IMR-90 (cell line): ENCODE results near the gene CERT1. TPM values are rescaled to one million over a fixed set of nuclear protein-coding genes. Genes with fewer than 3 reads are reported as not detected.

Experiments used
- ATAC-seq: fragments of 200-7000 bp; cut with Tn5 transposase; 2 replicates; pipeline ENCODE4 v1.9.1; 2020; ENCODE audit warnings: low read depth, mild to moderate bottlenecking, moderate library complexity
- BruUV-seq: library from RNA; stranded (reverse); fragments of 400-500 nt; replicated peaks from 2 replicates; lab custom pipeline; 2021; lab: Mats Ljungman, UMichigan
- CTCF ChIA-PET: fragments of 300-600 bp; formaldehyde crosslinking; extraction: SDS; loops from one replicate; lab custom pipeline; 2021; ENCODE audit warnings: antibody characterized with exemption; lab: Yijun Ruan, JAX
- POLR2A ChIA-PET: fragments of 300-600 bp; sonication (Branson Sonifier 250); formaldehyde crosslinking; loops from one replicate; lab custom pipeline; 2022; ENCODE audit warnings: antibody characterized with exemption; ENCODE audit not compliant: unreplicated experiment; lab: Charles Lee
- DNase-seq: peaks from one replicate; pipeline ENCODE4 v3.0.0; 2013
- H2AFZ ChIP-seq: replicated peaks from 2 replicates; pipeline ENCODE3; 2013; ENCODE audit warnings: low read length, mild to moderate bottlenecking; ENCODE audit not compliant: poor library complexity
- H2AK5ac ChIP-seq: 2 replicates; pipeline ENCODE4 v1.6.1; 2013; ENCODE audit warnings: low read depth, low read length, inconsistent platforms
- H2AK9ac ChIP-seq: replicated peaks from 2 replicates; pipeline ENCODE3; 2013; ENCODE audit warnings: mild to moderate bottlenecking, low read depth, low read length, moderate library complexity; ENCODE audit not compliant: poor library complexity
- H2BK120ac ChIP-seq: 2 replicates; pipeline ENCODE4 v1.6.1; 2013; ENCODE audit warnings: low read depth, low read length, inconsistent platforms
- H2BK15ac ChIP-seq: 3 replicates; pipeline ENCODE4 v1.6.1; 2013; ENCODE audit warnings: low read depth, low read length, inconsistent platforms
- H2BK20ac ChIP-seq: 2 replicates; pipeline ENCODE4 v1.6.1; 2013; ENCODE audit warnings: low read depth, mild to moderate bottlenecking, inconsistent platforms, low read length, moderate library complexity
- H2BK5ac ChIP-seq: 2 replicates; pipeline ENCODE4 v1.6.1; 2013; ENCODE audit warnings: mild to moderate bottlenecking, low read depth, low read length, inconsistent platforms; ENCODE audit not compliant: poor library complexity, severe bottlenecking
- H3K14ac ChIP-seq: replicated peaks from 2 replicates; pipeline ENCODE4 v1.6.1; 2013; ENCODE audit warnings: low read depth, low read length, inconsistent platforms
- H3K18ac ChIP-seq: 2 replicates; pipeline ENCODE4 v1.6.1; 2013; ENCODE audit warnings: low read depth, low read length, control low read depth
- H3K23ac ChIP-seq: 2 replicates; pipeline ENCODE4 v1.6.1; 2013; ENCODE audit warnings: low read depth, low read length, inconsistent platforms
- H3K27ac ChIP-seq: 2 replicates; pipeline ENCODE4 v1.5.1; 2013; ENCODE audit warnings: mild to moderate bottlenecking, control low read depth, low read length; ENCODE audit not compliant: insufficient read depth
- H3K27me3 ChIP-seq: 2 replicates; pipeline ENCODE4 v1.6.1; 2013; ENCODE audit warnings: low read length; ENCODE audit not compliant: control insufficient read depth, insufficient read depth
- H3K36me3 ChIP-seq: 2 replicates; pipeline ENCODE4 v1.6.1; 2013; ENCODE audit warnings: low read length, mixed read lengths; ENCODE audit not compliant: control insufficient read depth, insufficient read depth
- H3K4ac ChIP-seq: 2 replicates; pipeline ENCODE4 v1.6.1; 2013; ENCODE audit warnings: low read depth, low read length, inconsistent platforms
- H3K4me1 ChIP-seq: 2 replicates; pipeline ENCODE4 v1.6.1; 2013; ENCODE audit warnings: low read length, mixed read lengths; ENCODE audit not compliant: control insufficient read depth, insufficient read depth
- H3K4me2 ChIP-seq: 2 replicates; pipeline ENCODE4 v1.6.1; 2013; ENCODE audit warnings: low read depth, mild to moderate bottlenecking, control low read depth, low read length, moderate library complexity
- H3K4me3 ChIP-seq: 2 replicates; pipeline ENCODE4 v1.5.1; 2013; ENCODE audit warnings: low read depth, mild to moderate bottlenecking, control low read depth, low read length, moderate library complexity; ENCODE audit not compliant: insufficient read depth
- H3K56ac ChIP-seq: 2 replicates; pipeline ENCODE4 v1.6.1; 2013; ENCODE audit warnings: low read length, inconsistent platforms; ENCODE audit not compliant: insufficient read depth; ENCODE audit errors: extremely low read depth
- H3K79me1 ChIP-seq, 2 experiments: 2 replicates each; pipeline ENCODE4 v1.6.1; 2013; ENCODE audit warnings: low read length in 2 of 2, inconsistent platforms in 1 of 2, low read depth in 1 of 2
- H3K9ac ChIP-seq: 2 replicates; pipeline ENCODE4 v1.6.1; 2013; ENCODE audit warnings: low read depth, low read length, control low read depth
- H3K9me1 ChIP-seq: 2 replicates; pipeline ENCODE4 v1.6.1; 2013; ENCODE audit warnings: low read length, inconsistent platforms; ENCODE audit not compliant: insufficient read depth
- H3K9me3 ChIP-seq: 2 replicates; pipeline ENCODE4 v1.6.1; 2013; ENCODE audit warnings: low read length; ENCODE audit not compliant: control insufficient read depth, insufficient read depth
- H4K20me1 ChIP-seq: 2 replicates; pipeline ENCODE4 v1.6.1; 2013; ENCODE audit warnings: low read length, inconsistent platforms; ENCODE audit not compliant: insufficient read depth
- H4K5ac ChIP-seq: 2 replicates; pipeline ENCODE4 v1.6.1; 2013; ENCODE audit warnings: mild to moderate bottlenecking, low read depth, low read length, control low read depth
- H4K8ac ChIP-seq, 2 experiments: 2 replicates each; pipeline ENCODE4 v1.6.1; 2013; ENCODE audit warnings: low read depth in 2 of 2, low read length in 2 of 2, control low read depth in 1 of 2, inconsistent platforms in 1 of 2
- H4K91ac ChIP-seq: 2 replicates; pipeline ENCODE4 v1.6.1; 2013; ENCODE audit warnings: low read depth, low read length, inconsistent platforms; ENCODE audit not compliant: insufficient read depth
- BHLHE40 ChIP-seq: fragments of 150-350 bp; IDR thresholded peaks from 2 replicates; pipeline ENCODE4 v1.6.1; 2016; ENCODE audit warnings: mild to moderate bottlenecking, low read depth, low read length
- FOS ChIP-seq: fragments of 150-350 bp; IDR thresholded peaks from 2 replicates; pipeline ENCODE4 v1.6.1; 2016; ENCODE audit warnings: low read depth, low read length
- MAZ ChIP-seq: IDR thresholded peaks from 2 replicates; pipeline ENCODE4 v1.6.1; 2012; ENCODE audit warnings: low read depth, mild to moderate bottlenecking, low read length, improper control_type of control experiment, moderate library complexity, borderline replicate concordance
- NFE2L2 ChIP-seq: fragments of 150-350 bp; IDR thresholded peaks from 2 replicates; pipeline ENCODE4 v1.6.1; 2016; ENCODE audit warnings: low read depth, mild to moderate bottlenecking, low read length
- RFX5 ChIP-seq: IDR thresholded peaks from 2 replicates; pipeline ENCODE4 v1.8.0; 2012; ENCODE audit warnings: low read depth, mild to moderate bottlenecking, low read length, moderate library complexity
- WGBS, 2 experiments: methylation state at CpG; one replicate each; pipeline versions ENCODE4 v1.1.5 to v1.1.7; 2013; ENCODE audit warnings: missing lambda C conversion rate in 2 of 2; ENCODE audit not compliant: insufficient read length in 1 of 2; ENCODE audit errors: extremely low coverage in 2 of 2; 5-methylcytosine and 5-hydroxymethylcytosine counted together
- dilution Hi-C: fragments of 300-500 bp; cut with HindIII; formaldehyde crosslinking; loops from one replicate; pipeline ENCODE4 v1.14.3; 2018; ENCODE audit warnings: low sequenced_read_pairs; ENCODE audit not compliant: unreplicated experiment
- in situ Hi-C: fragments of 300-500 bp; cut with MboI; formaldehyde crosslinking; loops from 3 replicates; pipeline ENCODE4 v1.14.3; 2019; ENCODE audit warnings: low sequenced_read_pairs, inconsistent platforms, mixed read lengths
- intact Hi-C: fragments of 100-400 bp; cut with micrococcal nuclease; formaldehyde crosslinking; loops from 2 replicates; pipeline ENCODE4 v1.10.0; 2022
- polyA plus RNA-seq, 3 experiments: library from polyadenylated mRNA; depleted of rRNA; stranded (reverse); fragments of >200 nt; gene quantifications; 2 replicates each; pipeline ENCODE4 v1.2.3, GENCODE V29; 2012; ENCODE audit warnings: low replicate concordance in 1 of 3
- total RNA-seq: library from RNA; depleted of rRNA; stranded (reverse); fragments of >200 nt; gene quantifications from 2 replicates; pipeline ENCODE4 v1.2.3, GENCODE V29; 2012
- TF ChIP-seq, protein P1 (sequence below): fragments of 150-350 bp; IDR thresholded peaks from 2 replicates; pipeline ENCODE4 v1.6.1; 2016; ENCODE audit warnings: low read depth, mild to moderate bottlenecking, low read length, moderate library complexity, borderline replicate concordance

The CERT1 gene
- total and polyA plus RNA-seq, 2 of the 4 experiments (the other 2 are of a cell fraction) = 7.2 TPM

DNA sequence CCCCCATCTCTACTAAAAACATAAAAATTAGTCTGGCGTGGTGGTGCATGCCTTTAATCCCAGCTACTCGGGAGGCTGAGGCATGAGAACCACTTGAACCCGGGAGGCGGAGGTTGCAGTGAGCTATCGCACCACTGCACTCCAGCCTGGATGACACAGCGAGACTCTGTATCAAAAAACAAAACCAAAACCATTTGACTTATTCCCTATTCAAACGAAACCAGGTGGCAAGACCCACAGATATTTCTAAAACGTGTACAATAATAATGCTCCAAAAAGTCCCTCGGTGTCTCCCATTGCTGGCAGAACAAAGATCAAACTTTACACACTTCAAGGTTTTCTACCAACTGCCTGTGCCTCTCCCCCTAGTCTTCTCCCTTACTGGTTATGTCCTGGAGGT is 144.6 kb downstream of the CERT1 start:
- DNase-seq = no peak
- H2AFZ ChIP-seq = no peak overlapping the region
- no peak overlapping the region for H3K4me3 ChIP-seq
- 95% methylated on average over 6 of the region's 9 CpGs; no CpG with 5 or more reads in 1 of the 2 experiments for WGBS, 2 experiments
- no peak overlapping the region for H2AK5ac ChIP-seq
- no peak overlapping the region for H3K4me2 ChIP-seq
- ATAC-seq = no peak
- H3K36me3 ChIP-seq = peaks cover 1% of the 10 kb centered on the region; the same call in 1 of the 2 replicates
- no peak overlapping the region for H2AK9ac ChIP-seq
- no peak overlapping the region for H3K27ac ChIP-seq
- POLR2A ChIA-PET = no interaction called here
- H2BK15ac ChIP-seq = no peak overlapping the region
- no peak overlapping the region; the same call in 1 of the 2 replicates for H4K5ac ChIP-seq
- no peaks in the 10 kb centered on the region for H3K9me3 ChIP-seq
- H4K8ac ChIP-seq = no peak overlapping the region
- H2BK120ac ChIP-seq = no peak overlapping the region
- H3K9ac ChIP-seq = no peak overlapping the region
- no peaks in the 10 kb centered on the region; the same call in 1 of the 2 replicates for H3K9me1 ChIP-seq
- no TSS peak for BruUV-seq
- CTCF ChIA-PET = no interaction called here
- H3K14ac ChIP-seq = no peak overlapping the region
- intact Hi-C loops (loop anchor here (10.0 kb wide), 1 partner anchor 318 kb away; no protein-coding TSS in a partner anchor), dilution Hi-C loops (no loop called here), in situ Hi-C loops (loop anchor here (25.0 kb wide), 1 partner anchor 604 kb away; the partner anchor contains the start of genes GFM2 and NSA2)
- no peak overlapping the region for H2BK20ac ChIP-seq
- no peak overlapping the region for H3K23ac ChIP-seq
- no peak overlapping the region for H3K4ac ChIP-seq
- peaks cover 5% of the 10 kb centered on the region for H3K4me1 ChIP-seq
- TF ChIP-seq NFE2L2 (no peak), MAZ (no peak), BHLHE40 (no peak), RFX5 (no peak), FOS (no peak)
- TF ChIP-seq, protein P1, sequence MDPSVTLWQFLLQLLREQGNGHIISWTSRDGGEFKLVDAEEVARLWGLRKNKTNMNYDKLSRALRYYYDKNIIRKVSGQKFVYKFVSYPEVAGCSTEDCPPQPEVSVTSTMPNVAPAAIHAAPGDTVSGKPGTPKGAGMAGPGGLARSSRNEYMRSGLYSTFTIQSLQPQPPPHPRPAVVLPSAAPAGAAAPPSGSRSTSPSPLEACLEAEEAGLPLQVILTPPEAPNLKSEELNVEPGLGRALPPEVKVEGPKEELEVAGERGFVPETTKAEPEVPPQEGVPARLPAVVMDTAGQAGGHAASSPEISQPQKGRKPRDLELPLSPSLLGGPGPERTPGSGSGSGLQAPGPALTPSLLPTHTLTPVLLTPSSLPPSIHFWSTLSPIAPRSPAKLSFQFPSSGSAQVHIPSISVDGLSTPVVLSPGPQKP = no peak
- H3K56ac ChIP-seq = no peak overlapping the region
- no peak overlapping the region for H2BK5ac ChIP-seq
- H3K18ac ChIP-seq = no peak overlapping the region; the same call in 1 of the 2 replicates
- no peak overlapping the region for H4K91ac ChIP-seq
- H3K27me3 ChIP-seq = no peaks in the 10 kb centered on the region
- no peaks in the 10 kb centered on the region for H3K79me1 ChIP-seq
- H4K20me1 ChIP-seq = no peaks in the 10 kb centered on the region
